ENCODE data around the gene GABPA. TPM values are rescaled to one million over a fixed set of nuclear protein-coding genes. Genes with fewer than 3 reads are reported as not detected.
"Not testable (repeated sequence)": the region's sequence is repeated elsewhere in the genome, so short reads cannot be mapped to it uniquely, and the experiment has no call there.

GABPA gene
- total RNA-seq = 28.0 to 30.9 TPM (median 30.0 TPM) in 3 replicates

DNA sequence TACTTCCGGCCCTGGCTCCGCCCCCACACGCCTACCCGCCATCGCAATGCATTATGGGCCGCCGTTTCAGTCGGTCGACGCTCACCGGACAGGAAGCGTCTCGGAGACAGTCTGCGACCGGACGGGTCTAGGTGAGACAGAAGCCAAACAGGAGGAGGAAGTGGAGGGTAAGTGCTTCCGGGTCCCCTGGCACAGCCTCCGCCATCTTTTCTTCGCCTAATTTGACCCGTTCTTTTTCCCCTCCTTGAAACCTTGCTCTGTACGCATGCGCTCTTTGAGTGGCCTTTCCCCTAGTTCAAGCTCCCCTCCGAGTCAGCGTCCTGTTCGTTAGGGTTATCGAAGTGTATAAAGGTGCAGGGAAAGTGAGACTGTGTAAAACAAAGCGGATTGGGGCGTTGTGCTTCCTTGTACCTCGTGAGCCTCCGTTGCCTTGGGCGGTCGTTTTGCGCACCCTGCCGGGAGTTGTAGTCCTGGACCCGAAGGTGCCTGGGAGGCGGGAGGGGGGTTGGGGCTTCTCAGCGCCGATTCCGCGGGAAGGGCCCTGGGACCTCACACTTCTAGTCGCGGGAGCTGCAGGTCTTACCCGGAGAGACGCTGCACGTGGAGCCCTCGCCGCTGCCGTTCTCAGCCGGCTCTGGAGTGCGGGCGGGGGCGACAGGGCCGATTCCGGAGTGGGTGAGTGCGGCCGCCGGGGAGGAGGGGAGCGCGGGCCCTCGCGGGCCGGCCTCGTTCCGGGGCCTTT, at the start of gene GABPA, which contains the start of gene ATP5PF:
Gene GABPA, plus strand, starts transcription at position 69 of the 742 bp plus-strand sequence. CDS start 6,627 bp downstream, outside the sequence.
Gene ATP5PF, minus strand, starts transcription at position 1 of the 742 bp plus-strand sequence. CDS start 5,110 bp downstream, outside the sequence.
- H3K4me1 Mint-ChIP-seq = peaks cover 32% of the 10 kb centered on the region
- peak; percentile 95 to 96 for DNase-seq (ENCODE audit: low spot score in 2 of 2, unreplicated experiment in 2 of 2)
- no peaks in the 10 kb centered on the region for H3K9me3 Mint-ChIP-seq
- H3K36me3 Mint-ChIP-seq = peaks cover 3% of the 10 kb centered on the region
- H3K4me3 Mint-ChIP-seq = peak within 1 kb of the TSS; percentile 100
- TF ChIP-seq CTCF (IDR thresholded peaks at IDR 0.05; ENCODE audit: unreplicated experiment) = no peak
- peak within 1 kb of the TSS; percentile 100 for H3K27ac Mint-ChIP-seq
- H3K27me3 Mint-ChIP-seq (ENCODE audit: low read depth) = no peaks in the 10 kb centered on the region

DNA sequence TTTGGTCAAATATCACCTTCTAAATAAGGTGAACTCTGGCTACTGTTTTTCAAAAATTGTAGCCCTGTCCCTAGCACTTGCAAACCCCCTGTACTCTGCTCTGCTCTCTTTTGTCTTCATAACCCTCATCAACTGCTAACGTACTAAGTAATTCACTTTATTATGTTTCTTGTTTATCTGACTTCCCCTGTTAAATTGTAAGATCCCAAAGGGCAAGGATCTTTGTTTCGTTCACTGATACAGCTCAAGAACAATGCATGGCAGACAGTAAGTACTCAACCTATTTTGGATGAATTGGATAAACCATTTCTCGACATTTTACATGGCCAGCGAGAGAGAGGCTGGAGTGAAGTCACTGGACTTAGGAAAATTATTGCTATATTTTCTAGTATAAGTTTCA, 47.0 kb upstream of the GABPA start:
- Mint-ChIP-seq H3K36me3 (no peaks in the 10 kb centered on the region), H3K4me3 (no peak overlapping the region)

DNA sequence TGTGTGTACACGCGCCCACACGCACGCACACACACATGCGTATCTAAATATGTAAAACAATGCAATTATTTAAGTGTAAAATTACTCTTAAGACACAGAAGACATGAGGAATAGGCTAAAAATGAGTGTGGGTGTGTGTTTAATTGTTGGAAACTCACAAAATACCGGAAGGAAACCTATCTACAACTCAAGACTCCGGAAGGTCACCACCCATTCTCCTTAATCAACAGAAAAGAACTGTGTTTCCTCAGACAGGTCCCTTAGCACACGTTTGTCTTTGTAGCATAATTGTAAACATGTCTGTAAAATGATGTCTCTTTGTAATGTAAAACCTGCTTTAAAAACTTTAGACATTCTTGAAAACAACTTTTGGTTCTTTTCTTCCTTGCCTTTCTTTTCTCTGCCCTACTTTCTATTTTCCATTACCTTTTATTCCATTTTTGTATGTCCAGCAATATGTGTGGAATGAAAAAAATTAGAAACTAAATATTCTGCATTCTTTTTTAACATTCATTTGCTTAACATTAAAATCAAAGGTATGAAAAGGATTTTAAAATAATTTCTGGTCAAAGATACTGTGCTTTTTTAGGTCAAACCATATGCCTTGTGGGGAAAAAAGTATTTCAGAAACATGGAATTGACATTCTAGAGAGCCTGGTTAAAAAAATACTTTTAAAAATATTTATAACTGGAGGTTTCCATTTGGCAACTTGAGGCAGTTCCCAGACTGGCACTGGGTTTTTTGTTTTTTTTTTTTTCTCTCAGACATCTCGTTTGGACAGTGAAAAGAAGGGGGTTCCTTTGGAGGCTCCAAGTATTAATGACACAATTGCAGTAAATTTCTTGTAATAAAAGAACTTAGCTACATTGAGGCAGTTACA, 46.3 kb upstream of the GABPA start:
- no peaks in the 10 kb centered on the region for H3K4me1 Mint-ChIP-seq
- H3K9me3 Mint-ChIP-seq = no peaks in the 10 kb centered on the region
- H3K27ac Mint-ChIP-seq = no peak overlapping the region
- no peak for TF ChIP-seq CTCF (IDR thresholded peaks at IDR 0.05; ENCODE audit: unreplicated experiment)
- no peak overlapping the region for H3K4me3 Mint-ChIP-seq
- H3K36me3 Mint-ChIP-seq = no peaks in the 10 kb centered on the region
- H3K27me3 Mint-ChIP-seq (ENCODE audit: low read depth) = peaks cover 6% of the 10 kb centered on the region
- no peak for DNase-seq (ENCODE audit: low spot score in 2 of 2, unreplicated experiment in 2 of 2)

More for the DNA sequence above, 47.0 kb upstream of the GABPA start:
- TF ChIP-seq CTCF (IDR thresholded peaks at IDR 0.05; ENCODE audit: unreplicated experiment) = no peak
- no peaks in the 10 kb centered on the region for H3K9me3 Mint-ChIP-seq
- no peak overlapping the region for H3K27ac Mint-ChIP-seq
- H3K27me3 Mint-ChIP-seq (ENCODE audit: low read depth) = peaks cover 9% of the 10 kb centered on the region
- H3K4me1 Mint-ChIP-seq = no peaks in the 10 kb centered on the region
- DNase-seq (ENCODE audit: low spot score in 2 of 2, unreplicated experiment in 2 of 2) = no peak

DNA sequence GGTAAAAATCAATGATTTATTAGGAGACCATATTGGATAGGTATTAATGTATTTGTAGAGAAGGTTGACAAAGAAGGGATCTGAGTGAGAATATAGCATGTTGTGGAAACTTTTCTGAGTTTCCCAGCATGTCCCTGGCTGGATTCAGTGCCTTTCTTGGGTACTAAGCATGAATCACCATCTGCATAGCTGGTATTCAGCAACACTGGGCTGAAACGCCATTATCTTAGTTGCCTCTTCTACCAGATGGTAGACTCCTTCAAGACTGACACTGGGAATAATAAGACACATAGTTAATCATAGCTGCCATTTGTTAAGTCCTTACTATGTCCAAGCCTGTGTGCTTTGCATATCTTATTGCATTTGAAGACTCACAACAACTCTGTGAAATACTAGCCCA, 45.5 kb upstream of the GABPA start:
- TF ChIP-seq CTCF (IDR thresholded peaks at IDR 0.05; ENCODE audit: unreplicated experiment) = no peak
- DNase-seq (ENCODE audit: low spot score in 2 of 2, unreplicated experiment in 2 of 2) = no peak
- Mint-ChIP-seq H3K4me3 (no peak overlapping the region), H3K27ac (no peak overlapping the region), H3K27me3 (ENCODE audit: low read depth) (peaks cover 6% of the 10 kb centered on the region), H3K36me3 (no peaks in the 10 kb centered on the region), H3K9me3 (no peaks in the 10 kb centered on the region), H3K4me1 (no peaks in the 10 kb centered on the region)

GRCh38 chr21:25691976-25692375, 42.8 kb upstream of the GABPA start:
- Mint-ChIP-seq H3K36me3 (peaks cover 3% of the 10 kb centered on the region), H3K4me3 (no peak overlapping the region)

GRCh38 chr21:25695461-25695860, 39.3 kb upstream of the GABPA start:
- H3K27ac Mint-ChIP-seq; H3K27me3 Mint-ChIP-seq (ENCODE audit: low read depth); H3K4me1 Mint-ChIP-seq; H3K36me3 Mint-ChIP-seq; H3K9me3 Mint-ChIP-seq; DNase-seq (ENCODE audit: low spot score in 2 of 2, unreplicated experiment in 2 of 2); H3K4me3 Mint-ChIP-seq: not testable (repeated sequence)

More at GRCh38 chr21:25691976-25692375, 42.8 kb upstream of the GABPA start:
- Mint-ChIP-seq H3K27ac (no peak overlapping the region), H3K27me3 (ENCODE audit: low read depth) (peaks cover 2% of the 10 kb centered on the region), H3K4me1 (no peaks in the 10 kb centered on the region), H3K9me3 (peaks cover 4% of the 10 kb centered on the region)
- TF ChIP-seq CTCF (IDR thresholded peaks at IDR 0.05; ENCODE audit: unreplicated experiment) = no peak
- no peak for DNase-seq (ENCODE audit: low spot score in 2 of 2, unreplicated experiment in 2 of 2)
